GM12878 (cell line): Measurements from ENCODE around the gene TRPV5. TPM values are rescaled to one million over a fixed set of nuclear protein-coding genes. Genes with fewer than 3 reads are reported as not detected.

ENCODE experiments used
- ATAC-seq: fragments of 200-7000 bp; cut with Tn5 transposase; 3 replicates; pipeline ENCODE4 v1.9.1; 2020; ENCODE audit warnings: mild to moderate bottlenecking, moderate library complexity
- BruUV-seq: library from RNA; stranded (reverse); fragments of 400-500 nt; replicated peaks from 2 replicates; lab custom pipeline; 2021; lab: Mats Ljungman, UMichigan
- CTCF ChIA-PET: fragments of 300-600 bp; sonication (Branson Sonifier 250); formaldehyde crosslinking; extraction: SDS; loops from one replicate; lab custom pipeline; 2021; ENCODE audit warnings: inconsistent platforms; lab: Yijun Ruan, JAX
- POLR2A ChIA-PET: fragments of 350-600 bp; formaldehyde crosslinking; extraction: SDS; loops from one replicate; lab custom pipeline; 2021; ENCODE audit warnings: inconsistent platforms; lab: Charles Lee
- RAD21 ChIA-PET: fragments of 300-600 bp; sonication (Branson Sonifier 250); formaldehyde crosslinking; loops from one replicate; lab custom pipeline; 2023; ENCODE audit warnings: antibody characterized with exemption; ENCODE audit not compliant: unreplicated experiment; lab: Charles Lee
- SMC1A ChIA-PET: fragments of 300-600 bp; sonication (Branson Sonifier 250); formaldehyde crosslinking; loops from one replicate; lab custom pipeline; 2023; ENCODE audit not compliant: unreplicated experiment, uncharacterized antibody; lab: Charles Lee
- DNase-seq: peaks from one replicate; pipeline ENCODE4 v3.0.0-alpha.2; 2011; ENCODE audit warnings: low read depth, low spot score
- FAIRE-seq: peaks from 3 replicates; lab custom pipeline; 2011; peaks lifted over from hg19 to GRCh38; lab: Jason Lieb, UNC
- H2AFZ ChIP-seq: 2 replicates; pipeline ENCODE4 v1.6.0; 2011; ENCODE audit warnings: low read depth, low read length, control low read depth; ENCODE audit not compliant: control insufficient read depth
- H3K27ac ChIP-seq: 2 replicates; pipeline ENCODE4 v1.5.1; 2011; ENCODE audit warnings: control low read depth; ENCODE audit not compliant: control insufficient read depth, insufficient read depth
- H3K27me3 ChIP-seq, 2 experiments: replicated peaks in 1 of 2; 2 replicates each; pipeline versions ENCODE4 v1.6.0 to v1.6.1; 2011; ENCODE audit warnings: low read length in 1 of 2; ENCODE audit not compliant: control insufficient read depth in 2 of 2, insufficient read depth in 2 of 2
- H3K36me3 ChIP-seq, 2 experiments: 2 replicates each; pipeline ENCODE4 v1.5.1; 2011; ENCODE audit warnings: low read length in 1 of 2; ENCODE audit not compliant: control insufficient read depth in 2 of 2, insufficient read depth in 2 of 2
- H3K4me1 ChIP-seq: 2 replicates; pipeline ENCODE4 v1.6.1; 2011; ENCODE audit warnings: mild to moderate bottlenecking, low read length, moderate library complexity, mixed read lengths; ENCODE audit not compliant: control insufficient read depth, insufficient read depth
- H3K4me2 ChIP-seq: 2 replicates; pipeline ENCODE4 v1.6.0; 2011; ENCODE audit warnings: control low read depth; ENCODE audit not compliant: control insufficient read depth, insufficient read depth
- H3K4me3 ChIP-seq: fragments of 200-600 bp; sonication (generic); 2 replicates; pipeline ENCODE4 v1.5.1; 2016
- H3K79me2 ChIP-seq: 2 replicates; pipeline ENCODE4 v1.6.0; 2011; ENCODE audit warnings: low read length; ENCODE audit not compliant: control insufficient read depth, insufficient read depth
- H3K9ac ChIP-seq: 2 replicates; pipeline ENCODE4 v1.8.0; 2011; ENCODE audit warnings: low read length, control low read depth, mixed read lengths; ENCODE audit not compliant: control insufficient read depth, insufficient read depth
- H3K9me3 ChIP-seq: replicated peaks from 3 replicates; pipeline ENCODE4 v1.5.1; 2011; ENCODE audit warnings: mild to moderate bottlenecking, low read length; ENCODE audit not compliant: control insufficient read depth, insufficient read depth
- H4K20me1 ChIP-seq: 2 replicates; pipeline ENCODE4 v1.6.0; 2011; ENCODE audit not compliant: control insufficient read depth, insufficient read depth
- CHD1 ChIP-seq: IDR thresholded peaks from 2 replicates; pipeline ENCODE4 v1.6.1; 2012; ENCODE audit warnings: low read depth, low read length, improper control_type of control experiment
- KLF5 ChIP-seq: fragments of 450-650 bp; IDR thresholded peaks from 2 replicates; pipeline ENCODE4 v1.6.1; 2014; ENCODE audit warnings: mild to moderate bottlenecking; ENCODE audit not compliant: partially characterized antibody
- LARP7 ChIP-seq: fragments of 450-650 bp; IDR thresholded peaks from 2 replicates; pipeline ENCODE4 v1.6.1; 2017; ENCODE audit warnings: mild to moderate bottlenecking
- MEF2B ChIP-seq: fragments of 450-650 bp; IDR thresholded peaks from 2 replicates; pipeline ENCODE4 v1.6.1; 2018; ENCODE audit warnings: mild to moderate bottlenecking, moderate library complexity; ENCODE audit not compliant: partially characterized antibody, poor library complexity, severe bottlenecking
- MXI1 ChIP-seq: fragments of 150-350 bp; IDR thresholded peaks from 2 replicates; pipeline ENCODE4 v1.6.1; 2011; ENCODE audit warnings: low read depth, mild to moderate bottlenecking, inconsistent platforms, low read length, improper control_type of control experiment
- NBN ChIP-seq: fragments of 450-650 bp; IDR thresholded peaks from 2 replicates; pipeline ENCODE4 v1.6.1; 2016
- NR2C1 ChIP-seq: fragments of 450-650 bp; IDR thresholded peaks from 2 replicates; pipeline ENCODE4 v1.6.1; 2017; ENCODE audit warnings: antibody characterized with exemption, mild to moderate bottlenecking, moderate library complexity
- NR2C2 ChIP-seq: IDR thresholded peaks from 2 replicates; pipeline ENCODE4 v1.6.1; 2011; ENCODE audit warnings: borderline replicate concordance, low read depth; ENCODE audit not compliant: control insufficient read depth, insufficient read length
- PAX8 ChIP-seq: fragments of 450-650 bp; IDR thresholded peaks from 2 replicates; pipeline ENCODE4 v1.6.1; 2017; ENCODE audit warnings: mild to moderate bottlenecking, moderate library complexity
- RFX5 ChIP-seq: IDR thresholded peaks from 2 replicates; pipeline ENCODE4 v1.6.1; 2011; ENCODE audit warnings: low read depth, low read length, improper control_type of control experiment
- SRF ChIP-seq, 2 experiments: IDR thresholded peaks; 2 replicates each; pipeline ENCODE4 v1.6.1; 2011; ENCODE audit warnings: low read depth in 2 of 2, low read length in 2 of 2, mild to moderate bottlenecking in 1 of 2, moderate library complexity in 1 of 2
- SUPT20H ChIP-seq: IDR thresholded peaks from 2 replicates; pipeline ENCODE4 v1.6.1; 2011; ENCODE audit warnings: low read depth, mild to moderate bottlenecking, low read length, moderate library complexity, borderline replicate concordance; ENCODE audit not compliant: control insufficient read depth
- ZNF274 ChIP-seq: IDR thresholded peaks from one replicate; pipeline ENCODE4 v1.8.0; 2011; ENCODE audit not compliant: insufficient read length, insufficient read depth
- WGBS: methylation state at CpG from one replicate; pipeline ENCODE4 v1.1.6; 2016; ENCODE audit warnings: low lambda C conversion rate; ENCODE audit not compliant: insufficient replicate concordance, insufficient coverage; ENCODE audit errors: missing lambda C conversion rate; 5-methylcytosine and 5-hydroxymethylcytosine counted together
- in situ Hi-C: fragments of 300-500 bp; cut with MboI; formaldehyde crosslinking; loops from 9 replicates; pipeline ENCODE4 v1.14.3; 2018; ENCODE audit warnings: mixed read lengths
- intact Hi-C: fragments of 100-400 bp; cut with micrococcal nuclease; formaldehyde crosslinking; loops from one replicate; pipeline ENCODE4 v1.14.2; 2022; ENCODE audit not compliant: unreplicated experiment
- polyA plus RNA-seq, 11 experiments: library from polyadenylated mRNA; depleted of rRNA in 4 of 11; unstranded in 6 of 11; stranded (reverse) in 5 of 11; fragments of >200 nt; fragmentation: Nextera tagmentation in 4 of 11; fragmentation: Illumina TruSeq in 1 of 11; extraction: Ambion mirVana in 4 of 11; extraction: Trizol in 1 of 11; gene quantifications; 1 replicate in 1 of 11; 2 replicates in 10 of 11; pipeline versions ENCODE4 v1.2.1 to v1.2.3, GENCODE V29; 2011 to 2016; ENCODE audit warnings: inconsistent platforms in 2 of 11, missing spikeins in 2 of 11, low read depth in 1 of 11
- total RNA-seq, 4 experiments: library from RNA; depleted of rRNA in 3 of 4; stranded (reverse); fragments of >200 nt in 3 of 4; fragmentation: Illumina TruSeq in 1 of 4; extraction: Trizol in 1 of 4; gene quantifications; 2 replicates each; pipeline versions ENCODE4 v1.2.1 to v1.2.3, GENCODE V29; 2013 to 2021
- TF ChIP-seq, protein P1 (sequence below), 3 experiments: IDR thresholded peaks in 2 of 3; conservative IDR thresholded peaks in 1 of 3; 2 replicates each; pipeline ENCODE4 v1.5.1; 2011; ENCODE audit warnings: low read depth in 3 of 3, low read length in 3 of 3, mild to moderate bottlenecking in 3 of 3, control low read depth in 2 of 3, moderate library complexity in 2 of 3, inconsistent platforms in 1 of 3, mixed read lengths in 1 of 3; ENCODE audit not compliant: control insufficient read depth in 2 of 3, insufficient read depth in 1 of 3; ENCODE audit errors: extremely low read depth in 1 of 3
- TF ChIP-seq, protein P2 (sequence below): fragments of 450-650 bp; IDR thresholded peaks from 2 replicates; pipeline ENCODE4 v1.6.1; 2016; ENCODE audit warnings: mild to moderate bottlenecking
- TF ChIP-seq, protein P3 (sequence below): IDR thresholded peaks from 2 replicates; pipeline ENCODE4 v1.6.1; 2012; ENCODE audit warnings: improper control_type of control experiment, low read depth, low read length; ENCODE audit not compliant: insufficient replicate concordance

The TRPV5 gene
- total and polyA plus RNA-seq, 10 of the 15 experiments (the other 5 are each of a cell fraction or from before 2014, with no cell fraction given) = not detected

DNA sequence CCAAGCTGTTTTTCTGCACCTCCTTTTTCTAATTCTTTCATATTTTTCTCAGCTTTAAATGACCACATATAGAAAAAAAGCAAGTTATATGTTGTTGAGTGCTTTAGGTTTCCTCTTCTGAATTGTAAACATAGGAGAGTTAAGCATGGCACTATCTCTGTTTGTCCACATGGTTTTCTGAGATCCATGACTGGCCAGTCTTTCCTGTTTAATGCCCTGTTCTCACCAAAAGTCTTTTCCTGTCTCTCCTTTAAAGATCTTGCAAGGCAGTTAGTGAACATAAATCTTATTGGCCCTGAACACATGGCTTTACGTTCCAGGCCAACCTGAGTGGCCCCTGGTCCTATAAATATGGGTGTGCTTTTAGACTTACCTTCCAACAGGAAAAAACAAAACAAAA, 19.4 kb downstream of the TRPV5 start:
- intact Hi-C loops = no loop called here
- 21% methylated on average over 1 of the region's 1 CpG for WGBS
- FAIRE-seq = no peak

More for the DNA sequence above, 19.4 kb downstream of the TRPV5 start:
- H3K79me2 ChIP-seq = no peaks in the 10 kb centered on the region
- no peaks in the 10 kb centered on the region for H4K20me1 ChIP-seq
- ChIA-PET RAD21 (no interaction called here), SMC1A (no interaction called here), POLR2A (no interaction called here), CTCF (interaction anchor here (0.8 to 1.7 kb wide), 2 partner anchors 10 to 34 kb away, joined by 4 to 5 read pairs; no protein-coding TSS in a partner anchor)
- no peaks in the 10 kb centered on the region for H3K36me3 ChIP-seq
- BruUV-seq = no TSS peak
- H2AFZ ChIP-seq = no peak overlapping the region
- ATAC-seq (no peak), DNase-seq (no peak)
- in situ Hi-C loops = no loop called here
- no peaks in the 10 kb centered on the region for H3K9me3 ChIP-seq
- H3K27ac ChIP-seq = no peak overlapping the region
- H3K4me2 ChIP-seq = no peak overlapping the region
- no peak overlapping the region for H3K9ac ChIP-seq
- H3K27me3 ChIP-seq = peaks cover 0 to 3% of the 10 kb centered on the region in 2 experiments; a peak in 3 of 4 replicates
- no peak overlapping the region for H3K4me3 ChIP-seq
- TF ChIP-seq MEF2B (no peak), NR2C1 (no peak), SRF (IDR thresholded peaks at IDR 0.05; ENCODE audit: low read depth in 2 of 2, low read length in 2 of 2) (no peak), NBN (no peak), PAX8 (no peak), KLF5 (no peak), MXI1 (no peak), RFX5 (no peak), SUPT20H (no peak), NR2C2 (no peak), LARP7 (no peak), ZNF274 (no peak), CHD1 (no peak)
- TF ChIP-seq, protein P1, sequence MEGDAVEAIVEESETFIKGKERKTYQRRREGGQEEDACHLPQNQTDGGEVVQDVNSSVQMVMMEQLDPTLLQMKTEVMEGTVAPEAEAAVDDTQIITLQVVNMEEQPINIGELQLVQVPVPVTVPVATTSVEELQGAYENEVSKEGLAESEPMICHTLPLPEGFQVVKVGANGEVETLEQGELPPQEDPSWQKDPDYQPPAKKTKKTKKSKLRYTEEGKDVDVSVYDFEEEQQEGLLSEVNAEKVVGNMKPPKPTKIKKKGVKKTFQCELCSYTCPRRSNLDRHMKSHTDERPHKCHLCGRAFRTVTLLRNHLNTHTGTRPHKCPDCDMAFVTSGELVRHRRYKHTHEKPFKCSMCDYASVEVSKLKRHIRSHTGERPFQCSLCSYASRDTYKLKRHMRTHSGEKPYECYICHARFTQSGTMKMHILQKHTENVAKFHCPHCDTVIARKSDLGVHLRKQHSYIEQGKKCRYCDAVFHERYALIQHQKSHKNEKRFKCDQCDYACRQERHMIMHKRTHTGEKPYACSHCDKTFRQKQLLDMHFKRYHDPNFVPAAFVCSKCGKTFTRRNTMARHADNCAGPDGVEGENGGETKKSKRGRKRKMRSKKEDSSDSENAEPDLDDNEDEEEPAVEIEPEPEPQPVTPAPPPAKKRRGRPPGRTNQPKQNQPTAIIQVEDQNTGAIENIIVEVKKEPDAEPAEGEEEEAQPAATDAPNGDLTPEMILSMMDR (IDR thresholded peaks at IDR 0.05 in 2 of 3, conservative IDR thresholded peaks at IDR 0.05 in 1 of 3; ENCODE audit: control insufficient read depth in 2 of 3, extremely low read depth in 1 of 3, insufficient read depth in 1 of 3, low read depth in 3 of 3, low read length in 3 of 3) = no peak
- TF ChIP-seq, protein P2, sequence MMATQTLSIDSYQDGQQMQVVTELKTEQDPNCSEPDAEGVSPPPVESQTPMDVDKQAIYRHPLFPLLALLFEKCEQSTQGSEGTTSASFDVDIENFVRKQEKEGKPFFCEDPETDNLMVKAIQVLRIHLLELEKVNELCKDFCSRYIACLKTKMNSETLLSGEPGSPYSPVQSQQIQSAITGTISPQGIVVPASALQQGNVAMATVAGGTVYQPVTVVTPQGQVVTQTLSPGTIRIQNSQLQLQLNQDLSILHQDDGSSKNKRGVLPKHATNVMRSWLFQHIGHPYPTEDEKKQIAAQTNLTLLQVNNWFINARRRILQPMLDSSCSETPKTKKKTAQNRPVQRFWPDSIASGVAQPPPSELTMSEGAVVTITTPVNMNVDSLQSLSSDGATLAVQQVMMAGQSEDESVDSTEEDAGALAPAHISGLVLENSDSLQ = no peak
- TF ChIP-seq, protein P3, sequence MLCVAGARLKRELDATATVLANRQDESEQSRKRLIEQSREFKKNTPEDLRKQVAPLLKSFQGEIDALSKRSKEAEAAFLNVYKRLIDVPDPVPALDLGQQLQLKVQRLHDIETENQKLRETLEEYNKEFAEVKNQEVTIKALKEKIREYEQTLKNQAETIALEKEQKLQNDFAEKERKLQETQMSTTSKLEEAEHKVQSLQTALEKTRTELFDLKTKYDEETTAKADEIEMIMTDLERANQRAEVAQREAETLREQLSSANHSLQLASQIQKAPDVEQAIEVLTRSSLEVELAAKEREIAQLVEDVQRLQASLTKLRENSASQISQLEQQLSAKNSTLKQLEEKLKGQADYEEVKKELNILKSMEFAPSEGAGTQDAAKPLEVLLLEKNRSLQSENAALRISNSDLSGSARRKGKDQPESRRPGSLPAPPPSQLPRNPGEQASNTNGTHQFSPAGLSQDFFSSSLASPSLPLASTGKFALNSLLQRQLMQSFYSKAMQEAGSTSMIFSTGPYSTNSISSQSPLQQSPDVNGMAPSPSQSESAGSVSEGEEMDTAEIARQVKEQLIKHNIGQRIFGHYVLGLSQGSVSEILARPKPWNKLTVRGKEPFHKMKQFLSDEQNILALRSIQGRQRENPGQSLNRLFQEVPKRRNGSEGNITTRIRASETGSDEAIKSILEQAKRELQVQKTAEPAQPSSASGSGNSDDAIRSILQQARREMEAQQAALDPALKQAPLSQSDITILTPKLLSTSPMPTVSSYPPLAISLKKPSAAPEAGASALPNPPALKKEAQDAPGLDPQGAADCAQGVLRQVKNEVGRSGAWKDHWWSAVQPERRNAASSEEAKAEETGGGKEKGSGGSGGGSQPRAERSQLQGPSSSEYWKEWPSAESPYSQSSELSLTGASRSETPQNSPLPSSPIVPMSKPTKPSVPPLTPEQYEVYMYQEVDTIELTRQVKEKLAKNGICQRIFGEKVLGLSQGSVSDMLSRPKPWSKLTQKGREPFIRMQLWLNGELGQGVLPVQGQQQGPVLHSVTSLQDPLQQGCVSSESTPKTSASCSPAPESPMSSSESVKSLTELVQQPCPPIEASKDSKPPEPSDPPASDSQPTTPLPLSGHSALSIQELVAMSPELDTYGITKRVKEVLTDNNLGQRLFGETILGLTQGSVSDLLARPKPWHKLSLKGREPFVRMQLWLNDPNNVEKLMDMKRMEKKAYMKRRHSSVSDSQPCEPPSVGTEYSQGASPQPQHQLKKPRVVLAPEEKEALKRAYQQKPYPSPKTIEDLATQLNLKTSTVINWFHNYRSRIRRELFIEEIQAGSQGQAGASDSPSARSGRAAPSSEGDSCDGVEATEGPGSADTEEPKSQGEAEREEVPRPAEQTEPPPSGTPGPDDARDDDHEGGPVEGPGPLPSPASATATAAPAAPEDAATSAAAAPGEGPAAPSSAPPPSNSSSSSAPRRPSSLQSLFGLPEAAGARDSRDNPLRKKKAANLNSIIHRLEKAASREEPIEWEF = no peak
- no peaks in the 10 kb centered on the region for H3K4me1 ChIP-seq
